GM23338 (cell line): Measurements from ENCODE around the gene CACNA1G. TPM values are rescaled to one million over a fixed set of nuclear protein-coding genes. Genes with fewer than 3 reads are reported as not detected.
A peak's percentile ranks its signal among the peaks of the same experiment; 100 is the strongest.

ENCODE experiments used
- ATAC-seq: fragments of 200-7000 bp; cut with Tn5 transposase; 3 replicates; pipeline ENCODE4 v1.9.1; 2020
- DNase-seq: peaks from one replicate; pipeline ENCODE4 v3.0.0-alpha.2; 2015; ENCODE audit warnings: low spot score
- H2AFZ ChIP-seq: fragments of 200-600 bp; sonication (generic); 2 replicates; pipeline ENCODE4 v1.8.0; 2016; ENCODE audit warnings: antibody characterized with exemption, mild to moderate bottlenecking, moderate library complexity
- H3F3A ChIP-seq: fragments of 200-600 bp; sonication (generic); replicated peaks from 2 replicates; pipeline ENCODE4 v1.8.0; 2017; ENCODE audit warnings: antibody characterized with exemption, mixed run types, low read depth
- H3K27ac ChIP-seq: fragments of 200-600 bp; sonication (generic); 2 replicates; pipeline ENCODE4 v1.6.1; 2016; ENCODE audit warnings: low read depth
- H3K27me3 ChIP-seq: fragments of 200-600 bp; sonication (generic); 2 replicates; pipeline ENCODE4 v1.8.0; 2016; ENCODE audit warnings: mild to moderate bottlenecking, mixed run types, moderate library complexity; ENCODE audit not compliant: insufficient read depth
- H3K36me3 ChIP-seq: fragments of 200-600 bp; sonication (generic); 2 replicates; pipeline ENCODE4 v1.8.0; 2016; ENCODE audit warnings: mild to moderate bottlenecking; ENCODE audit not compliant: insufficient read depth
- H3K4me1 ChIP-seq: fragments of 200-600 bp; sonication (generic); 2 replicates; pipeline ENCODE4 v1.8.0; 2016; ENCODE audit warnings: mild to moderate bottlenecking, moderate library complexity; ENCODE audit not compliant: insufficient read depth
- H3K4me2 ChIP-seq: fragments of 200-600 bp; sonication (generic); 2 replicates; pipeline ENCODE4 v1.7.1; 2017; ENCODE audit warnings: mixed run types
- H3K4me3 ChIP-seq: fragments of 200-600 bp; sonication (generic); 2 replicates; pipeline ENCODE4 v1.6.1; 2016; ENCODE audit warnings: mixed run types
- H3K79me2 ChIP-seq: fragments of 200-600 bp; sonication (generic); replicated peaks from 2 replicates; pipeline ENCODE4 v1.8.0; 2017; ENCODE audit warnings: mild to moderate bottlenecking; ENCODE audit not compliant: insufficient read depth
- H3K9me2 ChIP-seq: fragments of 200-600 bp; sonication (generic); 2 replicates; pipeline ENCODE4 v1.8.0; 2017; ENCODE audit not compliant: insufficient read depth
- H4K20me1 ChIP-seq: fragments of 200-600 bp; sonication (generic); replicated peaks from 2 replicates; pipeline ENCODE4 v1.8.0; 2017; ENCODE audit warnings: mild to moderate bottlenecking; ENCODE audit not compliant: insufficient read depth
- H3K27ac Mint-ChIP-seq: 2 replicates; pipeline ENCODE4 v1.8.0; 2020; ENCODE audit warnings: inconsistent platforms, mild to moderate bottlenecking, moderate library complexity, mixed read lengths
- H3K27me3 Mint-ChIP-seq: 3 replicates; pipeline ENCODE4 v1.8.0; 2022; ENCODE audit warnings: low read depth, mild to moderate bottlenecking, moderate library complexity, mixed read lengths, inconsistent platforms; ENCODE audit not compliant: insufficient read depth, poor library complexity
- H3K36me3 Mint-ChIP-seq: 3 replicates; pipeline ENCODE4 v1.8.0; 2021; ENCODE audit warnings: low read depth, mild to moderate bottlenecking, inconsistent platforms, moderate library complexity, mixed read lengths
- H3K4me1 Mint-ChIP-seq: 3 replicates; pipeline ENCODE4 v1.8.0; 2020; ENCODE audit warnings: mild to moderate bottlenecking, inconsistent platforms, mixed read lengths
- H3K4me3 Mint-ChIP-seq: 3 replicates; pipeline ENCODE4 v1.8.0; 2021; ENCODE audit warnings: moderate library complexity, mild to moderate bottlenecking, inconsistent platforms, mixed read lengths
- H3K9me3 Mint-ChIP-seq: 3 replicates; pipeline ENCODE4 v1.8.0; 2020; ENCODE audit warnings: moderate library complexity, mild to moderate bottlenecking, inconsistent platforms, mixed read lengths
- CREB1 ChIP-seq: fragments of 250-450 bp; sonication (Bioruptor Pico); IDR thresholded peaks from 2 replicates; pipeline ENCODE4 v1.5.0; 2020; ENCODE audit warnings: low read depth, mild to moderate bottlenecking, moderate library complexity
- CTCF ChIP-seq, 2 experiments: fragments of 200-600 bp in 1 of 2; sonication (generic) in 1 of 2; conservative IDR thresholded peaks; 2 replicates each; pipeline versions ENCODE4 v1.5.1 to v1.6.1; 2016 to 2017; ENCODE audit warnings: antibody characterized with exemption in 2 of 2, low read depth in 2 of 2, mild to moderate bottlenecking in 2 of 2, moderate library complexity in 1 of 2
- EZH2 ChIP-seq: fragments of 200-600 bp; sonication (generic); IDR thresholded peaks from one replicate; pipeline ENCODE4 v1.8.0; 2017; ENCODE audit warnings: antibody characterized with exemption, mild to moderate bottlenecking, low read depth; ENCODE audit not compliant: unreplicated experiment
- EZH2phosphoT487 ChIP-seq: fragments of 200-600 bp; sonication (generic); IDR thresholded peaks from one replicate; pipeline ENCODE4 v1.8.1; 2018; ENCODE audit warnings: antibody characterized with exemption; ENCODE audit not compliant: unreplicated experiment
- JUNB ChIP-seq: IDR thresholded peaks from one replicate; pipeline ENCODE4 v1.6.1; 2016; ENCODE audit warnings: antibody characterized with exemption; ENCODE audit not compliant: unreplicated experiment
- NANOG ChIP-seq: IDR thresholded peaks from 2 replicates; pipeline ENCODE4 v1.6.1; 2016; ENCODE audit warnings: antibody characterized with exemption, borderline replicate concordance
- POLR2AphosphoS5 ChIP-seq: IDR thresholded peaks from 2 replicates; pipeline ENCODE4 v1.6.1; 2016; ENCODE audit warnings: antibody characterized with exemption, low read depth
- STAT1 ChIP-seq: IDR thresholded peaks from one replicate; pipeline ENCODE4 v1.6.1; 2016; ENCODE audit warnings: antibody characterized with exemption; ENCODE audit not compliant: unreplicated experiment
- ZNF114 ChIP-seq: fragments of 250-450 bp; sonication (Bioruptor Pico); IDR thresholded peaks from 2 replicates; pipeline ENCODE4 v1.5.0; 2020; ENCODE audit warnings: mild to moderate bottlenecking, moderate library complexity
- ZNF331 ChIP-seq: fragments of 250-450 bp; sonication (Bioruptor Pico); IDR thresholded peaks from 2 replicates; pipeline ENCODE4 v1.5.0; 2020; ENCODE audit warnings: low read depth, mild to moderate bottlenecking, moderate library complexity
- polyA plus RNA-seq: library from polyadenylated mRNA; unstranded; fragments of >200 nt; fragmentation: Nextera tagmentation; extraction: Ambion mirVana; gene quantifications from 2 replicates; pipeline ENCODE4 v1.2.1, GENCODE V29; 2016
- total RNA-seq: library from RNA; depleted of rRNA; stranded (reverse); fragments of >200 nt; shearing (Covaris generic); gene quantifications from 2 replicates; pipeline ENCODE4 v1.2.3, GENCODE V29; 2014
- TF ChIP-seq, protein P1 (sequence below): fragments of 250-450 bp; sonication (Bioruptor Pico); IDR thresholded peaks from 2 replicates; pipeline ENCODE4 v1.5.0; 2020; ENCODE audit warnings: mild to moderate bottlenecking, moderate library complexity
- TF ChIP-seq, protein P2 (sequence below): IDR thresholded peaks from one replicate; pipeline ENCODE4 v1.6.1; 2018; ENCODE audit warnings: antibody characterized with exemption; ENCODE audit not compliant: unreplicated experiment
- TF ChIP-seq, protein P3 (sequence below): IDR thresholded peaks from 2 replicates; pipeline ENCODE4 v1.6.1; 2016; ENCODE audit warnings: antibody characterized with exemption

CACNA1G gene
- total and polyA plus RNA-seq, 2 experiments from 2014 or later = 1.4 to 5.1 TPM

DNA sequence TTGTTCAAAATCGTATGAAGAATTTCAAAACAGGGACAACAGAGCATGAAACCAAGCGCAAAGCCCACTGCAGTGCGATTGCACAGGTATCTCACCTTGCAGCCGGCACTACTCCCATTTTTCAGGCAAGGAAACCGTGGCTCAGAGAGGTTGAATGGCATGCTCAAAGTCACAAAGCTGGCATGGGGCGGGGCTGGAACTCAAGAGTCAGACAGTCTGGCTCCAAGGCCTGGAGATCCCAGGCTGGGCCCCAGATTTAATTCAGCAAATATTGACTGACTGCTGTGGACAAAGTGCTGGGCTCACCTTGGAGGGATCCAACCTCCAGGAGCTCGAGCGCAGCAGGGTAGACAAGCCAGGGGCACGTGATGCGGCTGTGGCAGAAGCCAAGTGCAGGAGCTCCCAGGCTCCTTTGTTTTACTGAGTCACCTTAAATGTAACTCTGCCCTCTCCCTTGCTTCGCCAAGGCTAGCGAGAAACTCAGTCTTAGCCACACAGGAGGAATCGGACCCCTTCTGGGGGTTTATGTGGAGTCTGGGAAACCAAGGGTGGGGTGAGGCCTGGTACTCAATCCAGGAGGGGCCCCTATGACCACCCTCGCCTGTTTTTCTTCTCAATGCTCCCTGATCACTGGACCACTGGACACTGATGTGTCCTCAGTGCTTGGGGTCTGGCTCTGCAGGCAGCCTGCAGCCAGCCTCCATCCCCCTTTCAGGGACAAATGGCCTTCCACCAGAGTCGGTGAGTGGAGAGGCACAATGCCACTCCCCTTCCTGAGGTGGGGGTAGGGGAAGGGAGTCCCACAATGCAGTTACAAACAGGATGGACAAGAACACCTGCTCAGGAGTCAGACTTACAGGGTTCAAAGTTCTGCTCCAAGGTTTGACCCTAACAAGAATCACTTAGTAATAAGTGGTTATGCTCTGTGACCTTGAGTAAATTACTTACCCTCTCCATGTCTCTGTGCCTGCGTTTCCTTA lies 17.4 kb upstream of the CACNA1G start:
- Mint-ChIP-seq H3K27me3 (peaks cover 18% of the 10 kb centered on the region), H3K36me3 (peaks cover 3% of the 10 kb centered on the region; the same call in 2 of the 3 replicates), H3K4me3 (peak overlapping the region; percentile 77), H3K9me3 (no peaks in the 10 kb centered on the region), H3K27ac (no peak overlapping the region), H3K4me1 (peaks cover 28% of the 10 kb centered on the region)
- H3K4me3 ChIP-seq = peak overlapping the region; percentile 77
- H4K20me1 ChIP-seq = no peaks in the 10 kb centered on the region
- ATAC-seq = no peak
- H2AFZ ChIP-seq = no peak overlapping the region; the same call in 1 of the 2 replicates
- no peaks in the 10 kb centered on the region for H3K36me3 ChIP-seq
- H3K27ac ChIP-seq = no peak overlapping the region
- peaks cover 11% of the 10 kb centered on the region for H3K27me3 ChIP-seq
- no peaks in the 10 kb centered on the region for H3K9me2 ChIP-seq
- H3K4me2 ChIP-seq = peak overlapping the region; percentile 82
- no peaks in the 10 kb centered on the region for H3F3A ChIP-seq
- peaks cover 25% of the 10 kb centered on the region; the same call in 1 of the 2 replicates for H3K4me1 ChIP-seq
- TF ChIP-seq, protein P1, sequence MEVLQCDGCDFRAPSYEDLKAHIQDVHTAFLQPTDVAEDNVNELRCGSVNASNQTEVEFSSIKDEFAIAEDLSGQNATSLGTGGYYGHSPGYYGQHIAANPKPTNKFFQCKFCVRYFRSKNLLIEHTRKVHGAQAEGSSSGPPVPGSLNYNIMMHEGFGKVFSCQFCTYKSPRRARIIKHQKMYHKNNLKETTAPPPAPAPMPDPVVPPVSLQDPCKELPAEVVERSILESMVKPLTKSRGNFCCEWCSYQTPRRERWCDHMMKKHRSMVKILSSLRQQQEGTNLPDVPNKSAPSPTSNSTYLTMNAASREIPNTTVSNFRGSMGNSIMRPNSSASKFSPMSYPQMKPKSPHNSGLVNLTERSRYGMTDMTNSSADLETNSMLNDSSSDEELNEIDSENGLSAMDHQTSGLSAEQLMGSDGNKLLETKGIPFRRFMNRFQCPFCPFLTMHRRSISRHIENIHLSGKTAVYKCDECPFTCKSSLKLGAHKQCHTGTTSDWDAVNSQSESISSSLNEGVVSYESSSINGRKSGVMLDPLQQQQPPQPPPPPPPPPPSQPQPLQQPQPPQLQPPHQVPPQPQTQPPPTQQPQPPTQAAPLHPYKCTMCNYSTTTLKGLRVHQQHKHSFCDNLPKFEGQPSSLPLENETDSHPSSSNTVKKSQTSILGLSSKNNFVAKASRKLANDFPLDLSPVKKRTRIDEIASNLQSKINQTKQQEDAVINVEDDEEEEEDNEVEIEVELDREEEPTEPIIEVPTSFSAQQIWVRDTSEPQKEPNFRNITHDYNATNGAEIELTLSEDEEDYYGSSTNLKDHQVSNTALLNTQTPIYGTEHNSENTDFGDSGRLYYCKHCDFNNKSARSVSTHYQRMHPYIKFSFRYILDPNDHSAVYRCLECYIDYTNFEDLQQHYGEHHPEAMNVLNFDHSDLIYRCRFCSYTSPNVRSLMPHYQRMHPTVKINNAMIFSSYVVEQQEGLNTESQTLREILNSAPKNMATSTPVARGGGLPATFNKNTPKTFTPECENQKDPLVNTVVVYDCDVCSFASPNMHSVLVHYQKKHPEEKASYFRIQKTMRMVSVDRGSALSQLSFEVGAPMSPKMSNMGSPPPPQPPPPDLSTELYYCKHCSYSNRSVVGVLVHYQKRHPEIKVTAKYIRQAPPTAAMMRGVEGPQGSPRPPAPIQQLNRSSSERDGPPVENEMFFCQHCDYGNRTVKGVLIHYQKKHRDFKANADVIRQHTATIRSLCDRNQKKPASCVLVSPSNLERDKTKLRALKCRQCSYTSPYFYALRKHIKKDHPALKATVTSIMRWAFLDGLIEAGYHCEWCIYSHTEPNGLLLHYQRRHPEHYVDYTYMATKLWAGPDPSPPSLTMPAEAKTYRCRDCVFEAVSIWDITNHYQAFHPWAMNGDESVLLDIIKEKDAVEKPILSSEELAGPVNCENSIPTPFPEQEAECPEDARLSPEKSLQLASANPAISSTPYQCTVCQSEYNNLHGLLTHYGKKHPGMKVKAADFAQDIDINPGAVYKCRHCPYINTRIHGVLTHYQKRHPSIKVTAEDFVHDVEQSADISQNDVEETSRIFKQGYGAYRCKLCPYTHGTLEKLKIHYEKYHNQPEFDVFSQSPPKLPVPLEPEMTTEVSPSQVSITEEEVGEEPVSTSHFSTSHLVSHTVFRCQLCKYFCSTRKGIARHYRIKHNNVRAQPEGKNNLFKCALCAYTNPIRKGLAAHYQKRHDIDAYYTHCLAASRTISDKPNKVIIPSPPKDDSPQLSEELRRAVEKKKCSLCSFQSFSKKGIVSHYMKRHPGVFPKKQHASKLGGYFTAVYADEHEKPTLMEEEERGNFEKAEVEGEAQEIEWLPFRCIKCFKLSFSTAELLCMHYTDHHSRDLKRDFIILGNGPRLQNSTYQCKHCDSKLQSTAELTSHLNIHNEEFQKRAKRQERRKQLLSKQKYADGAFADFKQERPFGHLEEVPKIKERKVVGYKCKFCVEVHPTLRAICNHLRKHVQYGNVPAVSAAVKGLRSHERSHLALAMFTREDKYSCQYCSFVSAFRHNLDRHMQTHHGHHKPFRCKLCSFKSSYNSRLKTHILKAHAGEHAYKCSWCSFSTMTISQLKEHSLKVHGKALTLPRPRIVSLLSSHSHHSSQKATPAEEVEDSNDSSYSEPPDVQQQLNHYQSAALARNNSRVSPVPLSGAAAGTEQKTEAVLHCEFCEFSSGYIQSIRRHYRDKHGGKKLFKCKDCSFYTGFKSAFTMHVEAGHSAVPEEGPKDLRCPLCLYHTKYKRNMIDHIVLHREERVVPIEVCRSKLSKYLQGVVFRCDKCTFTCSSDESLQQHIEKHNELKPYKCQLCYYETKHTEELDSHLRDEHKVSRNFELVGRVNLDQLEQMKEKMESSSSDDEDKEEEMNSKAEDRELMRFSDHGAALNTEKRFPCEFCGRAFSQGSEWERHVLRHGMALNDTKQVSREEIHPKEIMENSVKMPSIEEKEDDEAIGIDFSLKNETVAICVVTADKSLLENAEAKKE = no peak
- no peak for TF ChIP-seq JUNB
- TF ChIP-seq, protein P2, sequence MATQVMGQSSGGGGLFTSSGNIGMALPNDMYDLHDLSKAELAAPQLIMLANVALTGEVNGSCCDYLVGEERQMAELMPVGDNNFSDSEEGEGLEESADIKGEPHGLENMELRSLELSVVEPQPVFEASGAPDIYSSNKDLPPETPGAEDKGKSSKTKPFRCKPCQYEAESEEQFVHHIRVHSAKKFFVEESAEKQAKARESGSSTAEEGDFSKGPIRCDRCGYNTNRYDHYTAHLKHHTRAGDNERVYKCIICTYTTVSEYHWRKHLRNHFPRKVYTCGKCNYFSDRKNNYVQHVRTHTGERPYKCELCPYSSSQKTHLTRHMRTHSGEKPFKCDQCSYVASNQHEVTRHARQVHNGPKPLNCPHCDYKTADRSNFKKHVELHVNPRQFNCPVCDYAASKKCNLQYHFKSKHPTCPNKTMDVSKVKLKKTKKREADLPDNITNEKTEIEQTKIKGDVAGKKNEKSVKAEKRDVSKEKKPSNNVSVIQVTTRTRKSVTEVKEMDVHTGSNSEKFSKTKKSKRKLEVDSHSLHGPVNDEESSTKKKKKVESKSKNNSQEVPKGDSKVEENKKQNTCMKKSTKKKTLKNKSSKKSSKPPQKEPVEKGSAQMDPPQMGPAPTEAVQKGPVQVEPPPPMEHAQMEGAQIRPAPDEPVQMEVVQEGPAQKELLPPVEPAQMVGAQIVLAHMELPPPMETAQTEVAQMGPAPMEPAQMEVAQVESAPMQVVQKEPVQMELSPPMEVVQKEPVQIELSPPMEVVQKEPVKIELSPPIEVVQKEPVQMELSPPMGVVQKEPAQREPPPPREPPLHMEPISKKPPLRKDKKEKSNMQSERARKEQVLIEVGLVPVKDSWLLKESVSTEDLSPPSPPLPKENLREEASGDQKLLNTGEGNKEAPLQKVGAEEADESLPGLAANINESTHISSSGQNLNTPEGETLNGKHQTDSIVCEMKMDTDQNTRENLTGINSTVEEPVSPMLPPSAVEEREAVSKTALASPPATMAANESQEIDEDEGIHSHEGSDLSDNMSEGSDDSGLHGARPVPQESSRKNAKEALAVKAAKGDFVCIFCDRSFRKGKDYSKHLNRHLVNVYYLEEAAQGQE = no peak
- TF ChIP-seq CREB1 (CRISPR knock-in tag) = no peak
- TF ChIP-seq STAT1 = no peak
- TF ChIP-seq ZNF331 (CRISPR knock-in tag) = no peak
- no peak for TF ChIP-seq CTCF (conservative IDR thresholded peaks at IDR 0.05; ENCODE audit: low read depth in 2 of 2)
- no peak for TF ChIP-seq ZNF114
- no peak for TF ChIP-seq EZH2
- TF ChIP-seq, protein P3, sequence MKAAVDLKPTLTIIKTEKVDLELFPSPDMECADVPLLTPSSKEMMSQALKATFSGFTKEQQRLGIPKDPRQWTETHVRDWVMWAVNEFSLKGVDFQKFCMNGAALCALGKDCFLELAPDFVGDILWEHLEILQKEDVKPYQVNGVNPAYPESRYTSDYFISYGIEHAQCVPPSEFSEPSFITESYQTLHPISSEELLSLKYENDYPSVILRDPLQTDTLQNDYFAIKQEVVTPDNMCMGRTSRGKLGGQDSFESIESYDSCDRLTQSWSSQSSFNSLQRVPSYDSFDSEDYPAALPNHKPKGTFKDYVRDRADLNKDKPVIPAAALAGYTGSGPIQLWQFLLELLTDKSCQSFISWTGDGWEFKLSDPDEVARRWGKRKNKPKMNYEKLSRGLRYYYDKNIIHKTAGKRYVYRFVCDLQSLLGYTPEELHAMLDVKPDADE = no peak
- TF ChIP-seq POLR2AphosphoS5 = no peak
- no peak for TF ChIP-seq NANOG
- TF ChIP-seq EZH2phosphoT487 = no peak
- DNase-seq = no peak
- no peaks in the 10 kb centered on the region for H3K79me2 ChIP-seq
